ENCODE data around the gene RTP5. TPM values are rescaled to one million over a fixed set of nuclear protein-coding genes. Genes with fewer than 3 reads are reported as not detected.

The RTP5 gene
- total and polyA plus RNA-seq, 2 donors (not counting 3 experiments of a cell fraction or from before 2014, with no cell fraction given) = not detected

DNA sequence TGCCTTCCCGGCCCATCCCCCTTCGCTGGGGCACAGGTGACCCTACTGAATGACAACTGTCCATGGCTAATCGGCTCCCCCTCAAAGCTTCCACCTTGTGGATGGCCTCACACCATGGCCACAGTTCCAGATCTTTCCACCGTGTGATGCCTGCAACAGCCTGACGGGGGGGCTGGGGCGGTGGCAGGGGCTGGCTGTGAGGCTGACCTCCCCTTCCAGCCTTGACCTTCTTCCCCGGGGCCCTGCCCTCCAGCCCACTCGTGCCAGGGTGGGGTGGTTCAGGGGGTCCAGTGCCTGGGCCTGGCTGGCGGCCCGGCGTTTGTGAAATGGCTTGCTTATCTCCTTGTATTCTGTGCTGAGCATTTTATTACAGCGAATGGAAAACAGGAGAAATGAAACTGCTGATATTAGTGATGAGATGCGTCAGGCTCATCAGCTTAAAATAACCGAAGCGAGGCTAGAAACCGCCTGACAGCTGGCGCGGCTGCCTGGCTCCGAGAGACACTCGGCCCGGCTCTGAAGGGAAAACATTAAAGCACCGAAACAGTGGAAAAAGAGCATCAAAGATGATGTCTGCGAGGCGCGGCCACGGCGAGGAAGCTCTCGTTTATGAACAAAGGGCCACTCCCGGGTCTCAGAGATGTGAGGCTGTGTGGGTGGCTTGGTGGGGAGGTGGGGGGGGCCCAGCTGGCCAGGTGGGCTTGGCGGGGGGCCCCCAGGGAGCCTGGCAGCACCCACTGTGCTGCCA lies 9.9 kb upstream of the RTP5 start:
- dilution Hi-C loops (cut with MboI; ENCODE audit: extremely low pct_ligation_motif_present, low sequenced_read_pairs) = no loop called here
- Histone ChIP-seq H3K27ac (ENCODE audit: insufficient read depth, low read depth, low read length) (no peak overlapping the region), H3K27me3 (ENCODE audit: control insufficient read depth in 2 of 2, insufficient read depth in 2 of 2, low read length in 2 of 2) (peaks cover 0 to 2% of the 10 kb centered on the region in 2 experiments), H3K9me1 (replicated peaks; ENCODE audit: control insufficient read depth, extremely low read depth, insufficient read depth, low read length) (no peaks in the 10 kb centered on the region), H3K4me2 (ENCODE audit: insufficient read depth, low read length) (peak overlapping the region; percentile 30), H3K9me3 (replicated peaks; ENCODE audit: control insufficient read depth, insufficient read depth, low read length) (no peaks in the 10 kb centered on the region), H3K79me2 (ENCODE audit: control insufficient read depth, insufficient read depth, low read length) (no peaks in the 10 kb centered on the region), H3K9ac (replicated peaks; ENCODE audit: extremely low read depth, insufficient read depth, low read length) (no peak overlapping the region), H3K4me3 (replicated peaks in 1 of 3; ENCODE audit: insufficient read depth in 1 of 3, low read depth in 1 of 3, low read length in 3 of 3) (no peak overlapping the region), H2AFZ (ENCODE audit: low read depth, low read length) (peak overlapping the region; percentile 50), H3K4me1 (ENCODE audit: control insufficient read depth, extremely low read depth, insufficient read depth, low read length) (no peaks in the 10 kb centered on the region), H3K36me3 (ENCODE audit: control insufficient read depth in 2 of 2, extremely low read depth in 1 of 2, insufficient read depth in 2 of 2, low read length in 2 of 2) (no peaks in the 10 kb centered on the region), H4K20me1 (replicated peaks; ENCODE audit: control insufficient read depth, extremely low read depth, insufficient read depth, low read length) (no peaks in the 10 kb centered on the region)
- FAIRE-seq (peak; percentile 44), DNase-seq (ENCODE audit: low read depth, low spot score) (no peak)
- ChIA-PET CTCF (interaction anchor here (1.0 to 1.4 kb wide), 3 partner anchors 9 to 15 kb away, joined by 3 to 5 read pairs (median 4); no protein-coding TSS in a partner anchor), POLR2A (no interaction called here)
- intact Hi-C loops (cut with micrococcal nuclease) = no loop called here
- TF ChIP-seq, protein P1, sequence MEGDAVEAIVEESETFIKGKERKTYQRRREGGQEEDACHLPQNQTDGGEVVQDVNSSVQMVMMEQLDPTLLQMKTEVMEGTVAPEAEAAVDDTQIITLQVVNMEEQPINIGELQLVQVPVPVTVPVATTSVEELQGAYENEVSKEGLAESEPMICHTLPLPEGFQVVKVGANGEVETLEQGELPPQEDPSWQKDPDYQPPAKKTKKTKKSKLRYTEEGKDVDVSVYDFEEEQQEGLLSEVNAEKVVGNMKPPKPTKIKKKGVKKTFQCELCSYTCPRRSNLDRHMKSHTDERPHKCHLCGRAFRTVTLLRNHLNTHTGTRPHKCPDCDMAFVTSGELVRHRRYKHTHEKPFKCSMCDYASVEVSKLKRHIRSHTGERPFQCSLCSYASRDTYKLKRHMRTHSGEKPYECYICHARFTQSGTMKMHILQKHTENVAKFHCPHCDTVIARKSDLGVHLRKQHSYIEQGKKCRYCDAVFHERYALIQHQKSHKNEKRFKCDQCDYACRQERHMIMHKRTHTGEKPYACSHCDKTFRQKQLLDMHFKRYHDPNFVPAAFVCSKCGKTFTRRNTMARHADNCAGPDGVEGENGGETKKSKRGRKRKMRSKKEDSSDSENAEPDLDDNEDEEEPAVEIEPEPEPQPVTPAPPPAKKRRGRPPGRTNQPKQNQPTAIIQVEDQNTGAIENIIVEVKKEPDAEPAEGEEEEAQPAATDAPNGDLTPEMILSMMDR (IDR thresholded peaks at IDR 0.05; ENCODE audit: extremely low read depth in 1 of 2, insufficient read depth in 1 of 2, low read depth in 1 of 2, low read length in 2 of 2) = peak in 1 of 2 donors; percentile 37
- TF ChIP-seq EZH2 (IDR thresholded peaks at IDR 0.05; ENCODE audit: borderline replicate concordance, low read depth, low read length, severe bottlenecking) (no peak), FOS (IDR thresholded peaks at IDR 0.05; ENCODE audit: borderline replicate concordance, insufficient read depth, low read length) (no peak), GATA2 (IDR thresholded peaks at IDR 0.05; ENCODE audit: insufficient read depth, insufficient read length, low read depth, low read length) (no peak)
- TF ChIP-seq, protein P2, sequence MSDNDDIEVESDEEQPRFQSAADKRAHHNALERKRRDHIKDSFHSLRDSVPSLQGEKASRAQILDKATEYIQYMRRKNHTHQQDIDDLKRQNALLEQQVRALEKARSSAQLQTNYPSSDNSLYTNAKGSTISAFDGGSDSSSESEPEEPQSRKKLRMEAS (IDR thresholded peaks at IDR 0.05; ENCODE audit: insufficient read depth, insufficient read length) = no peak
- BruUV-seq (replicated peaks) = no TSS peak
